Liver (tissue), 3 donors: ENCODE results near the gene POLDIP3.

Source experiments
- GABPA ChIP-seq, 2 donors: IDR thresholded peaks in 1 of 2; conservative IDR thresholded peaks in 1 of 2; 2 replicates each; pipeline ENCODE4 v1.6.1; 2016; ENCODE audit warnings: antibody characterized with exemption in 2 of 2, mild to moderate bottlenecking in 1 of 2, moderate library complexity in 1 of 2
- HNF4A ChIP-seq, 2 donors: conservative IDR thresholded peaks; 2 replicates each; pipeline ENCODE4 v1.6.1; 2016; ENCODE audit warnings: antibody characterized with exemption in 2 of 2, mild to moderate bottlenecking in 2 of 2
- TF ChIP-seq, protein P1 (sequence below): fragments of 150-350 bp; IDR thresholded peaks from 2 replicates; pipeline ENCODE4 v1.5.1; 2017; ENCODE audit warnings: improper control_type of control experiment, low read depth, low read length; ENCODE audit not compliant: missing input control
- donor health status: healthy.
- donor health status: healthy.

DNA sequence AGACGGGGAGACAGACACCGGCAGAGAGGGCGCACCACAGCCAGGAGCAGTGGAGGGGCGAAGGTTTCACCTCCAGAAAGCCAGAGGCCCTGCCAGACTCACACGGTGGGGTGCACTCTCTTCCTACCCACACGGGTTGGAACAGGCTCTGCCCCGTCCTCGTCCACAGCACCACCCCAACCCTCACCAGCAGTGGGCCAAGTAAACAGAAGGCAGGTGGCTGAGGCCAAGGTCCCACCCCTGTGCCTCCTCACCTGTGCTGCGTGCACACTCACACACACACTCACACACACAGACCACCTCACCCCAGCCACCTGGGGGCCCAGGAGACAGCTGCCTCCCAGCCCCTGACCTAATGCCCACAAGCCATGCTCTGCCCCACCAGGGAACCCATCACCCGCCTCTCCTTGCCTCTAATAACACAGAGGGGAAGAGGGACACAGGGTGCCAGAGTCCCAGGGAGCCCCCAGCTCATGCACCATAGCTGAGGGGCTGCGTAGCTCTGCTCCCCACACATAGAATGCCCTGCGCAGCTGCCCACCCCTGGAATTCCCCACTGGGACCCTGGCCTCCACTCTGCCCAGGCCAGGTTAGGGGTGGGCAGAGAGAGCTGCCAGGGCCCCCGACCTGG lies 31.4 kb upstream of the POLDIP3 start:
- TF ChIP-seq, protein P1, sequence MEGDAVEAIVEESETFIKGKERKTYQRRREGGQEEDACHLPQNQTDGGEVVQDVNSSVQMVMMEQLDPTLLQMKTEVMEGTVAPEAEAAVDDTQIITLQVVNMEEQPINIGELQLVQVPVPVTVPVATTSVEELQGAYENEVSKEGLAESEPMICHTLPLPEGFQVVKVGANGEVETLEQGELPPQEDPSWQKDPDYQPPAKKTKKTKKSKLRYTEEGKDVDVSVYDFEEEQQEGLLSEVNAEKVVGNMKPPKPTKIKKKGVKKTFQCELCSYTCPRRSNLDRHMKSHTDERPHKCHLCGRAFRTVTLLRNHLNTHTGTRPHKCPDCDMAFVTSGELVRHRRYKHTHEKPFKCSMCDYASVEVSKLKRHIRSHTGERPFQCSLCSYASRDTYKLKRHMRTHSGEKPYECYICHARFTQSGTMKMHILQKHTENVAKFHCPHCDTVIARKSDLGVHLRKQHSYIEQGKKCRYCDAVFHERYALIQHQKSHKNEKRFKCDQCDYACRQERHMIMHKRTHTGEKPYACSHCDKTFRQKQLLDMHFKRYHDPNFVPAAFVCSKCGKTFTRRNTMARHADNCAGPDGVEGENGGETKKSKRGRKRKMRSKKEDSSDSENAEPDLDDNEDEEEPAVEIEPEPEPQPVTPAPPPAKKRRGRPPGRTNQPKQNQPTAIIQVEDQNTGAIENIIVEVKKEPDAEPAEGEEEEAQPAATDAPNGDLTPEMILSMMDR = no peak
- TF ChIP-seq GABPA (IDR thresholded peaks at IDR 0.05 in 1 of 2, conservative IDR thresholded peaks at IDR 0.05 in 1 of 2) (no peak), HNF4A (conservative IDR thresholded peaks at IDR 0.05) (peak in 1 of 2 donors; percentile 36)
